ENCODE results near the gene PNPLA7. TPM values are rescaled to one million over a fixed set of nuclear protein-coding genes. Genes with fewer than 3 reads are reported as not detected.

The PNPLA7 gene
- total RNA-seq, 1 donor from 2014 or later = 7.2 TPM

GRCh38 chr9:137435381-137435891, 114.8 kb downstream of the PNPLA7 start:
- Mint-ChIP-seq H3K9me3 (ENCODE audit: unreplicated experiment) (no peaks in the 10 kb centered on the region), H3K36me3 (ENCODE audit: unreplicated experiment) (no peaks in the 10 kb centered on the region), H3K4me1 (ENCODE audit: unreplicated experiment) (peaks cover 2% of the 10 kb centered on the region), H3K4me3 (ENCODE audit: unreplicated experiment) (no peak overlapping the region), H3K27ac (ENCODE audit: unreplicated experiment) (no peak overlapping the region), H3K27me3 (ENCODE audit: unreplicated experiment) (no peaks in the 10 kb centered on the region)
- no peak for TF ChIP-seq CTCF (IDR thresholded peaks at IDR 0.05)
- no peak for DNase-seq (ENCODE audit: extremely low spot score, unreplicated experiment)

GRCh38 chr9:137434498-137435380, 115.5 kb downstream of the PNPLA7 start:
- DNase-seq (ENCODE audit: extremely low spot score, unreplicated experiment) = no peak
- peaks cover 2% of the 10 kb centered on the region for H3K4me1 Mint-ChIP-seq (ENCODE audit: unreplicated experiment)
- TF ChIP-seq CTCF (IDR thresholded peaks at IDR 0.05) = no peak
- H3K27me3 Mint-ChIP-seq (ENCODE audit: unreplicated experiment) = no peaks in the 10 kb centered on the region
- no peak overlapping the region for H3K4me3 Mint-ChIP-seq (ENCODE audit: unreplicated experiment)
- H3K9me3 Mint-ChIP-seq (ENCODE audit: unreplicated experiment) = no peaks in the 10 kb centered on the region
- no peak overlapping the region for H3K27ac Mint-ChIP-seq (ENCODE audit: unreplicated experiment)
- no peaks in the 10 kb centered on the region for H3K36me3 Mint-ChIP-seq (ENCODE audit: unreplicated experiment)

GRCh38 chr9:137433916-137434431, 116.2 kb downstream of the PNPLA7 start:
- Mint-ChIP-seq H3K36me3 (ENCODE audit: unreplicated experiment) (no peaks in the 10 kb centered on the region), H3K9me3 (ENCODE audit: unreplicated experiment) (no peaks in the 10 kb centered on the region), H3K27ac (ENCODE audit: unreplicated experiment) (no peak overlapping the region), H3K27me3 (ENCODE audit: unreplicated experiment) (no peaks in the 10 kb centered on the region), H3K4me3 (ENCODE audit: unreplicated experiment) (no peak overlapping the region), H3K4me1 (ENCODE audit: unreplicated experiment) (no peaks in the 10 kb centered on the region)
- DNase-seq (ENCODE audit: extremely low spot score, unreplicated experiment) = no peak
- TF ChIP-seq CTCF (IDR thresholded peaks at IDR 0.05) = no peak

- TF ChIP-seq CTCF (IDR thresholded peaks at IDR 0.05) = no peak
These were observed 116.8 kb downstream of the PNPLA7 start for GRCh38 chr9:137433349-137433915.

More at GRCh38 chr9:137433349-137433915, 116.8 kb downstream of the PNPLA7 start:
- no peak overlapping the region for H3K4me3 Mint-ChIP-seq (ENCODE audit: unreplicated experiment)
- no peaks in the 10 kb centered on the region for H3K4me1 Mint-ChIP-seq (ENCODE audit: unreplicated experiment)
- no peaks in the 10 kb centered on the region for H3K9me3 Mint-ChIP-seq (ENCODE audit: unreplicated experiment)
- H3K36me3 Mint-ChIP-seq (ENCODE audit: unreplicated experiment) = no peaks in the 10 kb centered on the region
- no peaks in the 10 kb centered on the region for H3K27me3 Mint-ChIP-seq (ENCODE audit: unreplicated experiment)
- no peak overlapping the region for H3K27ac Mint-ChIP-seq (ENCODE audit: unreplicated experiment)
- DNase-seq (ENCODE audit: extremely low spot score, unreplicated experiment) = no peak
